Peyer's patch (tissue), 4 donors: Measurements from ENCODE around the gene PCAT6. TPM values are rescaled to one million over a fixed set of nuclear protein-coding genes. Genes with fewer than 3 reads are reported as not detected.
"Not testable (repeated sequence)": the region's sequence is repeated elsewhere in the genome, so short reads cannot be mapped to it uniquely, and the experiment has no call there.

Experiments
- DNase-seq, 3 donors: peaks; one replicate each; pipeline ENCODE4 v3.0.0-alpha.2; 2017 to 2019
- H3K27ac ChIP-seq, 4 donors: fragments of 200-600 bp; sonication (generic); one replicate each; pipeline ENCODE4 v1.5.1; 2016 to 2019
- H3K27me3 ChIP-seq, 2 donors: fragments of 200-600 bp; sonication (generic); one replicate each; pipeline ENCODE4 v1.5.1; 2019
- H3K36me3 ChIP-seq, 3 donors: fragments of 200-600 bp; sonication (generic); one replicate each; pipeline ENCODE4 v1.5.1; 2016 to 2019
- H3K4me1 ChIP-seq, 4 donors: fragments of 200-600 bp; sonication (generic); one replicate each; pipeline ENCODE4 v1.5.1; 2016 to 2019
- H3K4me3 ChIP-seq, 4 donors: fragments of 200-600 bp; sonication (generic); 1 replicate in 3 of 4; 2 replicates in 1 of 4; pipeline ENCODE4 v1.5.1; 2016 to 2019; ENCODE audit warnings: mild to moderate bottlenecking in 1 of 4
- H3K9me3 ChIP-seq, 4 donors: fragments of 200-600 bp; sonication (generic); one replicate each; pipeline ENCODE4 v1.5.1; 2016 to 2019; ENCODE audit warnings: mild to moderate bottlenecking in 1 of 4
- CTCF ChIP-seq, 6 experiments: fragments of 450-650 bp in 4 of 6; fragments of 200-600 bp in 2 of 6; sonication (generic) in 1 of 6; IDR thresholded peaks; one replicate each; pipeline ENCODE4 v1.5.1; 2017 to 2019; ENCODE audit warnings: antibody characterized with exemption in 6 of 6, mild to moderate bottlenecking in 3 of 6, moderate library complexity in 1 of 6
- POLR2A ChIP-seq, 2 donors: fragments of 450-650 bp; IDR thresholded peaks; one replicate each; pipeline ENCODE4 v1.5.1; 2017; ENCODE audit warnings: antibody characterized with exemption in 2 of 2, mild to moderate bottlenecking in 2 of 2, moderate library complexity in 2 of 2
- total RNA-seq, 4 donors: library from RNA; depleted of rRNA; stranded (reverse); fragments of >200 nt; gene quantifications; one replicate each; pipeline ENCODE4 v1.1.0, GENCODE V29; 2016

PCAT6 gene
- total RNA-seq, 4 donors from 2014 or later, result not detected

GRCh38 chr1:202786804-202787203 is 23.9 kb upstream of the PCAT6 start:
- DNase-seq, result no peak
- no peaks in the 10 kb centered on the region for H3K27me3 ChIP-seq
- no peaks in the 10 kb centered on the region for H3K36me3 ChIP-seq
- H3K4me3 ChIP-seq, result no peak overlapping the region
- H3K9me3 ChIP-seq, result no peaks in the 10 kb centered on the region
- TF ChIP-seq CTCF (IDR thresholded peaks at IDR 0.05) (no peak), POLR2A (IDR thresholded peaks at IDR 0.05) (no peak)
- H3K27ac ChIP-seq, result no peak overlapping the region
- H3K4me1 ChIP-seq, result peaks cover 0 to 14% (median 0%) of the 10 kb centered on the region in 4 donors

DNA sequence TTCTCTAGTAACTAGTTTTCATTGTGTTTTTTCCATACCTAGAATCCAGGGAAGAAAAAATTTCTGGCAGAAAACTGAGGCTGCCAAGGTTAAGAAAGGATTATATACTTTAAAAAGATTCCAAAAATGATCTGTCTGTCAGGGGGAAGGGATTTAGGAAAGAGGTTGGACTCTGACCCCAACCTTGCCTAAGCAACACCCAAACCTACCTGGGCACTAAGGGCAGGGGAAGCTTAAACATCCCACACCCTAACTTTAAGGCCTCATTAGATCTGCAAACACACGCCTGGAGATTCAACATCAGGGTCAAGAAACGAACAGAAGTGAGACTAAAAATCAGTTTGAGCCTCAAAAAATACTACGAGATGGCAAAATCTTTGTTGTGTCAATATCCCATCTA is 22.0 kb upstream of the PCAT6 start:
- H3K4me1 ChIP-seq, result peaks cover 0 to 15% (median 0%) of the 10 kb centered on the region in 4 donors
- no peaks in the 10 kb centered on the region for H3K9me3 ChIP-seq
- no peaks in the 10 kb centered on the region for H3K36me3 ChIP-seq
- TF ChIP-seq POLR2A (IDR thresholded peaks at IDR 0.05), result no peak
- no peak for TF ChIP-seq CTCF (IDR thresholded peaks at IDR 0.05)
- no peak overlapping the region for H3K4me3 ChIP-seq
- DNase-seq, result no peak
- no peak overlapping the region for H3K27ac ChIP-seq
- H3K27me3 ChIP-seq, result no peaks in the 10 kb centered on the region

DNA sequence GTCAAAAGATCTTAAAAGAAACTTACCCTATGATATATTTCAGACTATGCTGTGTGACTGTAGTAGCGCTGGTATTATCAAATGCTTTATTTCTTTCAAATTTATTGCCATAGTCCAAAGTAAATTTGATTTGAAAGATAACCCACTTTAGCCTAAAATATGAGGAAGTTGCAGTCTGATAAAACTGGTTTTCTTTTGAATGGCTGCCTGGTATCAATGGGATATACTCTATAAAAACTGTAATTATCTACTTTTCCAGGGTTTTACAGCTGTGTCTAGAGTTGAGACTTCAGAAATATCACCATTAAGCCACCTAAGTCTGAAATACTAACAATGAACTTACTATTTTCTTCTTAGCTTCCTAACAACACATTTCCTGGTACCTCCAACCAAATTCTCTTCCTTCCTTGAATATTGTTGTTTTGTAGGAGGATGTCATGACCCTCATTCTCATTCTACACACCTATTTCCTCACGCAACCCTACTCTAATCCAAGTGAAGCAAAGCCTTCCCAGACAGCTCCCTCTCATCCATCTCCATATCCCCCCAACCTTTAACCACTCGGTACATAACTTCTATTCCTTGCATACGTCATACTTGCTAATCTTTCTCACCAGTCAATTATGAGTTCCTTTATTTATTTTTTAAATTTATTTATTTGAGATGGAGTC is 19.5 kb upstream of the PCAT6 start:
- H3K27me3 ChIP-seq, result no peaks in the 10 kb centered on the region
- no peaks in the 10 kb centered on the region for H3K36me3 ChIP-seq
- no peaks in the 10 kb centered on the region for H3K9me3 ChIP-seq
- H3K4me1 ChIP-seq, result peaks cover 0 to 19% (median 0%) of the 10 kb centered on the region in 4 donors
- H3K27ac ChIP-seq, result no peak overlapping the region
- TF ChIP-seq POLR2A (IDR thresholded peaks at IDR 0.05) (no peak), CTCF (IDR thresholded peaks at IDR 0.05) (no peak)
- H3K4me3 ChIP-seq, result no peak overlapping the region
- DNase-seq, result no peak

GRCh38 chr1:202794051-202794740 is 16.6 kb upstream of the PCAT6 start:
- DNase-seq, result no peak
- Histone ChIP-seq H3K36me3 (no peaks in the 10 kb centered on the region), H3K4me3 (no peak overlapping the region), H3K4me1 (peaks cover 0 to 19% (median 0%) of the 10 kb centered on the region in 4 donors), H3K9me3 (no peaks in the 10 kb centered on the region), H3K27me3 (no peaks in the 10 kb centered on the region), H3K27ac (no peak overlapping the region)
- TF ChIP-seq POLR2A (IDR thresholded peaks at IDR 0.05), result no peak

DNA sequence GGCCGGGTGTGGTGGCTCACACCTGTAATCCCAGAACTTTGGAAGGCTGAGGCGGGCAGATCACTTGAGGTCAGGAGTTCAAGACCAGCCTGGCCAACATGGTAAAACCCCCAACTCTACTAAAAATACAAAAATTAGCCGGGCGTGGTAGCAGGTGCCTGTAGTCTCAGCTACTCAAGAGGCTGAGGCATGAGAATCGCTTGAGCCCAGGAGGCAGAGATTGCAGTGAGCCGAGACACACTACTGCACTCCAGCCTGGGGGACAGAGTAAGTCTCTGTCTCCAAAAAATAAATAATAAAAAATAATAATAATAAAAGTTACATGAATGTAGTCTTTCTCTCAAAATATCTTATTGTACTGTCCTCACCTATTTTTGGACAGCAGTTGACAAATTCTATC is 15.8 kb upstream of the PCAT6 start:
- H3K9me3 ChIP-seq, H3K36me3 ChIP-seq, DNase-seq, H3K27ac ChIP-seq, H3K27me3 ChIP-seq, H3K4me3 ChIP-seq: not testable (repeated sequence)
- peaks cover 0 to 19% (median 0%) of the 10 kb centered on the region in 4 donors for H3K4me1 ChIP-seq

- no peak for TF ChIP-seq POLR2A (IDR thresholded peaks at IDR 0.05)
- TF ChIP-seq CTCF (IDR thresholded peaks at IDR 0.05), result no peak
- no peak for DNase-seq
- no peaks in the 10 kb centered on the region for H3K27me3 ChIP-seq
These were observed 14.1 kb upstream of the PCAT6 start for GRCh38 chr1:202796670-202797069.

More at GRCh38 chr1:202796670-202797069, 14.1 kb upstream of the PCAT6 start:
- H3K4me3 ChIP-seq, result no peak overlapping the region
- no peak overlapping the region for H3K27ac ChIP-seq
- H3K36me3 ChIP-seq, result no peaks in the 10 kb centered on the region
- H3K4me1 ChIP-seq, result peaks cover 0 to 6% (median 0%) of the 10 kb centered on the region in 4 donors
- H3K9me3 ChIP-seq, result no peaks in the 10 kb centered on the region
